HCT116 (cell line): Measurements from ENCODE around the gene KIF7. TPM values are rescaled to one million over a fixed set of nuclear protein-coding genes. Genes with fewer than 3 reads are reported as not detected.

ENCODE experiments used
- ATAC-seq: fragments of 200-7000 bp; cut with Tn5 transposase; 2 replicates; pipeline ENCODE4 v1.9.1; 2020; ENCODE audit warnings: mild to moderate bottlenecking, moderate library complexity
- BruUV-seq: library from RNA; stranded (reverse); fragments of 400-500 nt; replicated peaks from 2 replicates; lab custom pipeline; 2021; lab: Mats Ljungman, UMichigan
- CTCF ChIA-PET: fragments of 300-600 bp; sonication (Branson Sonifier 250); formaldehyde crosslinking; loops from one replicate; lab custom pipeline; 2021; ENCODE audit warnings: antibody characterized with exemption; lab: Charles Lee
- POLR2A ChIA-PET: fragments of 300-600, 350-600 bp; sonication (Branson Sonifier 250); formaldehyde crosslinking; loops from one replicate; lab custom pipeline; 2021; ENCODE audit warnings: antibody characterized with exemption; lab: Charles Lee
- RAD21 ChIA-PET, 2 experiments: fragments of 300-600 bp; sonication (Branson Sonifier 250); formaldehyde crosslinking; loops; one replicate each; lab custom pipeline; 2023; ENCODE audit warnings: low total read pairs in 2 of 2; ENCODE audit not compliant: uncharacterized antibody in 2 of 2, unreplicated experiment in 2 of 2, low non-redundant PET in 1 of 2; lab: Charles Lee
- DNase-seq: peaks from one replicate; pipeline ENCODE4 v3.0.0-alpha.2; 2010; ENCODE audit warnings: low read depth, low spot score
- H2AFZ ChIP-seq: fragments of 200-600 bp; shearing (Covaris generic), sonication (generic); 2 replicates; pipeline ENCODE4 v1.6.1; 2017; ENCODE audit warnings: low read depth, mixed run types, mixed read lengths, antibody characterized with exemption, low read length; ENCODE audit not compliant: poor library complexity, severe bottlenecking
- H3K27ac ChIP-seq: 2 replicates; pipeline ENCODE4 v1.5.1; 2012; ENCODE audit warnings: low read depth, low read length
- H3K27me3 ChIP-seq: fragments of 200-600 bp; sonication (generic); 2 replicates; pipeline ENCODE4 v1.6.1; 2016; ENCODE audit warnings: mixed run types, low read length, mixed read lengths; ENCODE audit not compliant: insufficient read depth
- H3K36me3 ChIP-seq, 2 experiments: fragments of 200-500 bp in 1 of 2; fragments of 200-600 bp in 1 of 2; sonication (Bioruptor generic) in 1 of 2; sonication (generic) in 1 of 2; 2 replicates each; pipeline versions ENCODE4 v1.5.1 to v1.6.1; 2014 to 2016; ENCODE audit warnings: low read length in 2 of 2, inconsistent platforms in 1 of 2, mixed read lengths in 1 of 2, mixed run types in 1 of 2; ENCODE audit not compliant: insufficient read depth in 2 of 2, control insufficient read depth in 1 of 2
- H3K4me1 ChIP-seq, 2 experiments: fragments of 200-600 bp in 1 of 2; sonication (generic) in 1 of 2; 2 replicates each; pipeline versions ENCODE4 v1.5.1 to v1.6.1; 2012 to 2017; ENCODE audit warnings: low read length in 2 of 2, inconsistent platforms in 1 of 2, mild to moderate bottlenecking in 1 of 2, mixed read lengths in 1 of 2, mixed run types in 1 of 2, moderate library complexity in 1 of 2; ENCODE audit not compliant: insufficient read depth in 2 of 2, control insufficient read depth in 1 of 2
- H3K4me2 ChIP-seq: fragments of 200-600 bp; sonication (generic); 2 replicates; pipeline ENCODE4 v1.6.1; 2017; ENCODE audit warnings: mixed run types, low read length, mixed read lengths
- H3K4me3 ChIP-seq, 2 experiments: fragments of 200-600 bp in 1 of 2; sonication (generic) in 1 of 2; replicated peaks in 1 of 2; 2 replicates each; pipeline ENCODE4 v1.5.1; 2011 to 2016; ENCODE audit warnings: low read length in 2 of 2, control low read depth in 1 of 2, low read depth in 1 of 2, mild to moderate bottlenecking in 1 of 2, mixed read lengths in 1 of 2, mixed run types in 1 of 2
- H3K79me2 ChIP-seq: fragments of 200-600 bp; sonication (generic); 2 replicates; pipeline ENCODE4 v1.6.1; 2017; ENCODE audit warnings: mild to moderate bottlenecking, mixed run types, low read length, moderate library complexity, mixed read lengths; ENCODE audit not compliant: insufficient read depth
- H3K9ac ChIP-seq: fragments of 200-600 bp; sonication (generic); 2 replicates; pipeline ENCODE4 v1.6.1; 2016; ENCODE audit warnings: low read length, mixed read lengths
- H3K9me2 ChIP-seq: fragments of 200-600 bp; sonication (generic), shearing (Covaris generic); 2 replicates; pipeline ENCODE4 v1.6.1; 2017; ENCODE audit warnings: mixed run types, mild to moderate bottlenecking, moderate library complexity; ENCODE audit not compliant: insufficient read depth
- H3K9me3 ChIP-seq, 2 experiments: fragments of 200-500 bp in 1 of 2; fragments of 200-600 bp in 1 of 2; sonication (Bioruptor generic) in 1 of 2; sonication (generic) in 1 of 2; 2 replicates each; pipeline ENCODE4 v1.6.1; 2014 to 2017; ENCODE audit warnings: low read length in 2 of 2, mixed read lengths in 2 of 2, inconsistent platforms in 1 of 2, low read depth in 1 of 2, mild to moderate bottlenecking in 1 of 2, mixed run types in 1 of 2, moderate library complexity in 1 of 2; ENCODE audit not compliant: control insufficient read depth in 1 of 2, insufficient read depth in 1 of 2
- H4K20me1 ChIP-seq: fragments of 200-600 bp; sonication (generic), shearing (Covaris generic); 2 replicates; pipeline ENCODE4 v1.6.1; 2017; ENCODE audit warnings: mixed run types, mild to moderate bottlenecking, moderate library complexity; ENCODE audit not compliant: insufficient read depth
- EGR1 ChIP-seq: IDR thresholded peaks from 2 replicates; pipeline ENCODE4 v1.6.1; 2012; ENCODE audit warnings: low read depth
- ELF1 ChIP-seq: IDR thresholded peaks from 2 replicates; pipeline ENCODE4 v1.6.1; 2012; ENCODE audit warnings: low read depth, borderline replicate concordance
- POLR2AphosphoS5 ChIP-seq: IDR thresholded peaks from 2 replicates; pipeline ENCODE4 v1.6.1; 2011; ENCODE audit warnings: mild to moderate bottlenecking, low read depth, low read length, moderate library complexity
- SRF ChIP-seq: IDR thresholded peaks from 2 replicates; pipeline ENCODE4 v1.6.1; 2012; ENCODE audit warnings: low read depth
- intact Hi-C: fragments of 100-400 bp; cut with micrococcal nuclease; formaldehyde crosslinking; loops from 2 replicates; pipeline ENCODE4 v1.10.0; 2022
- total RNA-seq: library from RNA; stranded (reverse); gene quantifications from one replicate; pipeline ENCODE4 v1.2.1, GENCODE V29; 2021; ENCODE audit not compliant: unreplicated experiment
- TF ChIP-seq, protein P1 (sequence below): IDR thresholded peaks from 2 replicates; pipeline ENCODE4 v1.6.1; 2011; ENCODE audit warnings: mild to moderate bottlenecking, low read length, moderate library complexity; ENCODE audit not compliant: insufficient replicate concordance; ENCODE audit errors: extremely low read depth

The KIF7 gene
- total RNA-seq, 1 experiment from 2014 or later, result 0.12 TPM

- TF ChIP-seq ELF1 (no peak), SRF (no peak), POLR2AphosphoS5 (no peak), EGR1 (no peak)
- TF ChIP-seq, all 23 proteins: peak for 0
- no peaks in the 10 kb centered on the region for H4K20me1 ChIP-seq
- no peaks in the 10 kb centered on the region for H3K9me3 ChIP-seq
- no peak overlapping the region for H3K4me3 ChIP-seq
- no peak overlapping the region for H2AFZ ChIP-seq
- no peak overlapping the region for H3K27ac ChIP-seq
- intact Hi-C loops, result no loop called here
- H3K9ac ChIP-seq, result no peak overlapping the region
- H3K36me3 ChIP-seq, result peaks cover 53 to 80% of the 10 kb centered on the region in 2 experiments
- H3K79me2 ChIP-seq, result peaks cover 45% of the 10 kb centered on the region
- RAD21 ChIA-PET, result no interaction called here
- peaks cover 0 to 3% of the 10 kb centered on the region in 2 experiments; a peak in 1 of 4 replicates for H3K4me1 ChIP-seq
- no TSS peak for BruUV-seq
- no peaks in the 10 kb centered on the region for H3K27me3 ChIP-seq
- POLR2A ChIA-PET, result no interaction called here
- no peak for ATAC-seq
- DNase-seq, result no peak
- CTCF ChIA-PET, result no interaction called here
- H3K4me2 ChIP-seq, result no peak overlapping the region
- no peaks in the 10 kb centered on the region for H3K9me2 ChIP-seq
Measured at GRCh38 chr15:89599021-89599420, 56.2 kb downstream of the KIF7 start.

DNA sequence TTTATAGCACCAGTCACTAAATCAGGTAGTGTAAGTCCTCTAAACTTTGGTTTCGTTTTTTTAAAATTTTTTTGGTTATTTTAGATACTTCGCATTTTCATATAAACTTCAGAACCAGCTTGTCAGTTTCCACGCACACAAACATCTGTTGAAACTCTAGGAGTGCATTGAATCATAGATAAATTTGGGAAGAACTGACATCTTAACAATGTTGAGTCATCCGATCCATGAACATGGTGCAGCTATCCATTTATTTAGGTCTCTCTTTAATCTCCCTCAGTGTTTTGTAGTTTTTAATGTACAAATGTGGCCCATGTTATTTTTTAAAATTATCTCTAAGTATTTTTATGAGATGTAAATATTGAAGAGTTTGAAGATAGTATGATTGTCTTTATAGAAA is 62.2 kb downstream of the KIF7 start:
- Histone ChIP-seq H3K36me3 (peaks cover 57 to 73% of the 10 kb centered on the region in 2 experiments), H3K27me3 (no peaks in the 10 kb centered on the region), H2AFZ (no peak overlapping the region), H3K4me3 (no peak overlapping the region), H3K9ac (no peak overlapping the region), H3K4me2 (no peak overlapping the region), H3K27ac (no peak overlapping the region), H3K79me2 (peaks cover 73% of the 10 kb centered on the region), H3K9me2 (no peaks in the 10 kb centered on the region), H3K9me3 (no peaks in the 10 kb centered on the region), H4K20me1 (no peaks in the 10 kb centered on the region), H3K4me1 (peaks cover 0 to 3% of the 10 kb centered on the region in 2 experiments; a peak in 1 of 4 replicates)
- no peak for DNase-seq
- ATAC-seq, result no peak
- ChIA-PET CTCF (interaction anchor here (0.6 kb wide), 1 partner anchor 180 kb away, joined by 3 read pairs; no protein-coding TSS in a partner anchor), POLR2A (interaction anchor here (1.2 kb wide), 1 partner anchor 18 kb away, joined by 4 read pairs; the partner anchor contains the start of gene TICRR), RAD21 (no interaction called here)
- TF ChIP-seq, protein P1, sequence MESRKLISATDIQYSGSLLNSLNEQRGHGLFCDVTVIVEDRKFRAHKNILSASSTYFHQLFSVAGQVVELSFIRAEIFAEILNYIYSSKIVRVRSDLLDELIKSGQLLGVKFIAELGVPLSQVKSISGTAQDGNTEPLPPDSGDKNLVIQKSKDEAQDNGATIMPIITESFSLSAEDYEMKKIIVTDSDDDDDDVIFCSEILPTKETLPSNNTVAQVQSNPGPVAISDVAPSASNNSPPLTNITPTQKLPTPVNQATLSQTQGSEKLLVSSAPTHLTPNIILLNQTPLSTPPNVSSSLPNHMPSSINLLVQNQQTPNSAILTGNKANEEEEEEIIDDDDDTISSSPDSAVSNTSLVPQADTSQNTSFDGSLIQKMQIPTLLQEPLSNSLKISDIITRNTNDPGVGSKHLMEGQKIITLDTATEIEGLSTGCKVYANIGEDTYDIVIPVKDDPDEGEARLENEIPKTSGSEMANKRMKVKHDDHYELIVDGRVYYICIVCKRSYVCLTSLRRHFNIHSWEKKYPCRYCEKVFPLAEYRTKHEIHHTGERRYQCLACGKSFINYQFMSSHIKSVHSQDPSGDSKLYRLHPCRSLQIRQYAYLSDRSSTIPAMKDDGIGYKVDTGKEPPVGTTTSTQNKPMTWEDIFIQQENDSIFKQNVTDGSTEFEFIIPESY, result no peak
- intact Hi-C loops, result no loop called here
- BruUV-seq, result no TSS peak
